Stimulated activated CD8-positive, alpha-beta memory T cell treated with anti-CD3 and anti-CD28 coated beads, Interleukin-12 subunit alpha, Interleukin-12 subunit beta, amount 100 ng/mL, for 1 hour (primary cell): Measurements from ENCODE around the gene GFRA1.
"Not testable (repeated sequence)": the region's sequence is repeated elsewhere in the genome, so short reads cannot be mapped to it uniquely, and the experiment has no call there.

Source experiments
- DNase-seq: peaks from one replicate; pipeline ENCODE4 v3.0.0-alpha.2; 2020; ENCODE audit warnings: low read depth

GFRA1 gene

GRCh38 chr10:116063107-116063506, 209.9 kb downstream of the GFRA1 start:
- DNase-seq: no peak

- no peak for DNase-seq
Measured at GRCh38 chr10:116060864-116061263, 212.1 kb downstream of the GFRA1 start.

GRCh38 chr10:116059320-116059719, 213.7 kb downstream of the GFRA1 start:
- no peak for DNase-seq

- DNase-seq: no peak
Measured at GRCh38 chr10:116056445-116057293, 216.3 kb downstream of the GFRA1 start.

DNA sequence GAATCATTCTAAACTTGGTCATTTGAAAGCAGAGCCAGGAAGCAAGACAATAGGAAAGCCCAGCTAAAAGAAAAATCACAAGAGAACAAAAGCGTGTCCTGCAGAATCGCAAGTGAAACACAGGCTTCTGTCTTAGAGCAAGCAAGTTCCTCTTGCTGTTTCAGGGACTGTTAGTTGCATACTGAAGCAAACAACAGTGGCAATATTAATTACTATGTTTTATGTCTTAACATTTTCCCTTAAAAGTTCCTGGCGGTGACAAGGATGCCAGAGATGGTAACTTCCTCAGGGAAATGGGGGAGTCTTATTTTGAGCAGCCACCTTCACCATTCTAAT, 217.1 kb downstream of the GFRA1 start:
- DNase-seq: no peak

DNA sequence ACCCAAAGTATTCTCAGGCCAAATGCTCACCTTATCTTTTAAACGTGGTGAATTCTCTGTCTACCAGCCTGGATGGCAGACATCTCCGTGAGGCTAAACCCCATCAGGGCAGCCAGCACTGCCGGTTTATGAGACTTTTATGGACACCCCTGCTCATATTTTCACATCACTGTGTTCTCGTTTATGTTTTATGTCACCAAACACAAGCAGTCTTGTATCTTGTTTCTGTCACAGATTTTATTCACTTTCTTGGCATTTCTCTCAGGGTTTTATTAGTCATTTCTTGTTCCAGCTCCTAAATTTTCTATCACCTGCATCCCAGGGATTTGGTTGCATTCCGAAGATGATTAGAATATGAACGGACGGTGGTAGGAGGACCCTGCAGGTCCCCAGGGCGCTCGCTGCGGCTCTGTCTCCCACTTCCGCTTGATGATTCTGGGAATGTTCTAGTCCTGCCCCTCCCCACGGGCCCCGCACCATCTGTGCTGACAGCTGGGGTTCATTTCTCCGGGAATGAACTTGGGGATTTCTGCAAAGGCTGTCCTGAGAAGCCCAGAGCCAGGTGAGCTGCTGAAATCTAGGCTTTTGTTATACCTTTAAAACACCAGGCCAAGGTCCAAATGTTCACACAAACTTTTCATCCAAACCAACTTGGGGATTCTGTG, 217.6 kb downstream of the GFRA1 start:
- no peak for DNase-seq

GRCh38 chr10:116053910-116054309, 219.1 kb downstream of the GFRA1 start:
- DNase-seq: no peak

DNA sequence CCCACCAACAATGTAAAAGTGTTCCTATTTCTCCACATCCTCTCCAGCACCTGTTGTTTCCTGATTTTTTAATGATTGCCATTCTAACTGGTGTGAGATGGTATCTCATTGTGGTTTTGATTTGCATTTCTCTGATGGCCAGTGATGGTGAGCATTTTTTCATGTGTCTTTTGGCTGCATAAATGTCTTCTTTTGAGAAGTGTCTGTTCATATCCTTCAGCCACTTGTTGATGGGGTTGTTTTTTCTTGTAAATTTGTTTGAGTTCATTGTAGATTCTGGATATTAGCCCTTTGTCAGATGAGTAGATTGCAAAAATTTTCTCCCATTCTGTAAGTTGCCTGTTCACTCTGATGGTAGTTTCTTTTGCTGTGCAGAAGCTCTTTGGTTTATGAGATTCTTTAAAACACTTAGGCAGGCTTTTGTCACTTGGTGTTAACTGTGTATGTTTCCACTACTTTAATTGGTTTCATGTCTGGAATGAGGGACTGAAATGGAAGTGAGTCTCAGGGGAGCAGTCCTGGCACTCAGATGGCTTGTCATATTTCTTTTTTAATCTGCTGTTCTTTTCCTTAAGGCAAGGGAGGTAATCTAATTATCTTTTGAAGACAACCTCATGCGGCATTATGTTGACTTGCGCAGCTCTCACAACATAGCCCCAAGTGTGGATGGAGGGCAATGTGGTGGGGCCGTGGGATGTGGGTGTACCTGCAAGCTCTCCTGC, 219.8 kb downstream of the GFRA1 start:
- not testable (repeated sequence) for DNase-seq

GRCh38 chr10:116052522-116052921, 220.5 kb downstream of the GFRA1 start:
- DNase-seq: not testable (repeated sequence)

GRCh38 chr10:116049974-116050304, 223.1 kb downstream of the GFRA1 start:
- no peak for DNase-seq

DNA sequence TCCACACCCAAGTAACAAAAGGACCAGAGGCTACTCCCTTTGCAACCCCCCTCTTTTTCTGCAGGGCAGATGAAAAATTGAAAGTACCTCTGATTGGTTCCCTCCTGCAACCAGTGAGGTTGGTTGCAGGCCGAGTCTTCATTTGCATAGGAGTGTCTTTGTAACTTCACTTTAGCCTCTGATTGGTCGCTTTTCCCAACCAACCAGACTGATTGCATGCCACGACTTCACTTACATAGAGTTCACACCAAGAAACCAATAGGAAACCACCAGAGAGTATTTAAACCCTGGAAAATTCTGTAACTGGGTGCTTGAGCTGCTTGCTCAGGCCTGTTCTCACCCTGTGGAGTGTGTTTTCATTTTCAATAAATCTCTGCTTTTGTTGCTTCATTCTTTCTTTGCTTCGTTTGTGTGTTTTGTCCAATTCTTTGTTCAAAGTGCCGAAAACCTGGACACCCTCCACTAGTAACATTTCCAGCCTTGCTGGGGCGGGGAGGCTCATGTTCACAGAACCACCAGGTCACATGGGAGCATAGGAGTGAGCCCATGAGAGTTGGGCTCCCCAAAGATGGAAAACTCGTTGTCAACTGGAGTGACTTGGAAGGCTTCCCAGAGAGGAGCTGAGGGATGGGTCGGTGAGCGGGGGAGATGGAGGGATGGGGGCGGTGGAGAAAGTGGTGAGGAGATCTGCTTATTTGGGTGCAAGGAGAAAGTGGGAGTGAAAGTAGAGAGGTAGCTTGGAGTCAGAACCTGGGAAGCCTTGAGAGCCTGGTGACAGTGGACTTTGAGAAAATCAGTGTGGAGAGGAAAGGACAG, 223.6 kb downstream of the GFRA1 start:
- DNase-seq: no peak

DNA sequence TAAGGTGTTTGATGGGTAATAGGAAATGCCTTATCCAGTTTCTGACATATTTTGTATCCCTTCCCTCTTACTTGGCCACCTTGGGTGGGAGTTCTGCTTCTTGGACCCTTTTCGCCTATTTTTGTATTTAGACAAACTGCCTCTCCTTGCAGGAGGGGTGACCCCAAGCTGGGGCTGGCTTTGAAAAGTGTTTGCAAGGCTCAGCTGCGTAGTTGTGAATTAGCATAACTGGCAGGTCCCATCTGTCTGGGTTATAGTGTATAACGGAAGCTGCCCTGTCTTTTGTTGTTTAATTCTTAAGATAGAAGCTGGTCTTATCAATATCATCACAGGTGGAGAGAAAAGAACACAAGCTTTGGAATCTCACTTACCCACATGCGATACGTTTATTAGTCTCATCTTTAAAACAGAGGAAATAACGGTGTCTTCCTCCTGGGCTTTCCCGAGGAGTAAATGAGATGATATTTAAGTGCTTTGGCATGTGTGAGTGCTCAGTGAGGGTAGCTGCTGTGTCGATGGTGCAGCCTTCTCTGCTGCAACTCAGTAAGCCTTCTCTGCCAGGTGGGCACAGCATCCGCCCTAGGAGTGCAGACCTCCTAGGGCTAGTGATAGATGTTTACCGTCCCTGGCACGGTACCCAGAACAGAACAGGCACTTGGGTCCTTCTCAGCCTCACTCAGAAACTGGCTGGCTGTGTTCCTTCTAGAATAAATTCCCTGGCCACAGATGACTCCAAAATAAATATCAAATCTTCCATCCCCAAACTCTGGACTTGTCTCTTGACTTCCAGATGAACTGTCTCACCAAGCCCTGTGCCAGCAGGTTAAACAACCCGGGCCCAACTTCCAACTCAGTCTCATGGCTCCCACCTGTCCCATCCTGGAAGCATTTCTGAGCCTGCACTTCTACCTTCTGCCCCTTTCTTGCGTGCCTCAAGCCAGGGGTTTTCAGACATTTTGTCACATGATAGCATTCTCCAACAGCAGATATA, 227.3 kb downstream of the GFRA1 start:
- DNase-seq: no peak

GRCh38 chr10:116044801-116045248, 228.2 kb downstream of the GFRA1 start:
- DNase-seq: no peak

- no peak for DNase-seq
Measured at GRCh38 chr10:116043861-116044260, 229.1 kb downstream of the GFRA1 start.

DNA sequence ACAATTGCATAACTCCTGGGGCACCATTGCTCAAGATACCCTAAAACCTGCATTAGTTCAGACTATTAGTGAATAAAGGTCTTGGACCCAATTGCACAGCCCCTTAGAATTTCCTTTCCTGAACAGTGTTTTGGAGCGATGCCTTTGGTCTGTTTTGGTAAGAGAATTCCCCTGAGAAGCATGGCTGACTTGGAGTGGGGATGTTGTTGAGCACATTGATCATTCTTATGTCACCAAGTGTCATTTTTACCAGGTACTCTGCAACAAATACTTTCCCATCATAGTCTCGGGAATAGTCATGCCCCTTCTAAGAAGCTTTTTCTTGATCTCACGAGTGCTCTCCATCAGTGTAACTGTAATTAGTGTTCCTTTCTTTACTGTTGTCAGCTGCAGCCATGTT, 229.7 kb downstream of the GFRA1 start:
- DNase-seq: no peak

GRCh38 chr10:116041948-116042347, 231.1 kb downstream of the GFRA1 start:
- no peak for DNase-seq

DNA sequence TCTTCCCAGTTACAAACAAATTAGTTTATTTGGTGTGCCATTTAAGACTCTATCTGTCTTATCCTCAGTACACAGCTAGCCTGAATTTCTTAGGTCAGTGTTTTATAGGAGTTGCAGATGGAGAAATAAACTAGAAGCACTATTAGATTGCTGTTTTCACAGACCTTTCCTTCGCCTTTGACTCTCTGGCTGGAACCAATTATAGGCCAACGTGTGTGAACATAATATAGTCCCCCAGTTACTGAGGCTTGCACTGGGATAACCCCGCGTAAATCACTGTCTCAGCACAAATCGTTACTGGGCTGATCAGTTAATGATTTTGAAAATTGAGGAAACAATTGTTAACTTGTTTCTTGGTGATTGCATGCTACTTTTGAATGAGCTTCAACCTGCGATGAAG, 233.4 kb downstream of the GFRA1 start:
- no peak for DNase-seq

DNA sequence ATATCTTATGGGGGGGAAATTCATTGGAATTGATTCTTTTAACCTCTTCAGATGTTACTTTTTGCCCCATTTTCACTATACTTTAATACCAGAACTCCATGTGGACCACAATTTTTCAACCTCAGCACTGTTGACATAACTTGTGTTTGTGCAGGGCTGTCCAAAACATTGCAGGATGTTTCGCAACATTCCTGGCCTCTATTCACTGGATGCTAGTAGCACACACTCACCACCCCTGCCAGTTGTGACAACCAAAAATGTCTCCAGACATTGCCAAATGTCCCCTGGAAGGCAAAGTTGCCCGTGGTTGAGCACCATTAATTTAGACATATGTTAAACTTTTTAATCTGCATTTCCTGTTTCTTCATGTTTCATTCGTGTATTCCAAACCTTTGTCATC, 234.7 kb downstream of the GFRA1 start:
- DNase-seq: no peak

- not testable (repeated sequence) for DNase-seq
Measured at GRCh38 chr10:116035406-116035805, 237.6 kb downstream of the GFRA1 start.

GRCh38 chr10:116030576-116030975, 242.4 kb downstream of the GFRA1 start:
- DNase-seq: no peak

- DNase-seq: no peak
Measured at GRCh38 chr10:116029826-116030225, 243.2 kb downstream of the GFRA1 start.
